ENCODE measurements around the gene MRPL51. TPM values are rescaled to one million over a fixed set of nuclear protein-coding genes. Genes with fewer than 3 reads are reported as not detected.
A peak's percentile ranks its signal among the peaks of the same experiment; 100 is the strongest.

Gene MRPL51
- total and polyA plus RNA-seq, 10 of the 15 experiments (the other 5 are each of a cell fraction or from before 2014, with no cell fraction given) = 137 to 1,202 (median 267) TPM

- ATAC-seq = no peak
- peak overlapping the region; percentile 99; the same call in 1 of the 2 replicates for H3K4me3 ChIP-seq
- H3K36me3 ChIP-seq (ENCODE audit: control insufficient read depth in 2 of 2, insufficient read depth in 2 of 2, low read length in 1 of 2) = peaks cover 14 to 25% of the 10 kb centered on the region in 2 experiments
- no peak for FAIRE-seq
- peak overlapping the region; percentile 52; the same call in 1 of the 2 replicates for H3K9ac ChIP-seq (ENCODE audit: control insufficient read depth, insufficient read depth, low read length)
- intact Hi-C loops (cut with micrococcal nuclease; ENCODE audit: unreplicated experiment) = loop anchor here (5.0 kb wide), 2 partner anchors 69 to 146 kb away; no protein-coding TSS in a partner anchor
- H3K4me2 ChIP-seq (ENCODE audit: control insufficient read depth, insufficient read depth) = peak overlapping the region; percentile 95
- DNase-seq (ENCODE audit: low read depth, low spot score) = no peak
- H3K4me1 ChIP-seq (ENCODE audit: control insufficient read depth, insufficient read depth, low read length) = peaks cover 29% of the 10 kb centered on the region
- no peak overlapping the region for H3K27ac ChIP-seq (ENCODE audit: control insufficient read depth, insufficient read depth)
- ChIA-PET CTCF (interaction anchor here (0.6 to 5.6 kb wide), 7 partner anchors 9 to 310 kb away, joined by 3 to 73 read pairs (median 4); partner anchors contain the start of gene GAPDH), SMC1A (ENCODE audit: uncharacterized antibody, unreplicated experiment) (interaction anchor here (0.7 to 4.1 kb wide), 6 partner anchors 21 to 133 kb away, joined by 3 to 27 read pairs (median 4); no protein-coding TSS in a partner anchor), POLR2A (interaction anchor here (0.8 to 4.7 kb wide), 6 partner anchors 17 to 64 kb away, joined by 3 to 46 read pairs (median 26); partner anchors contain the start of genes CD27, MRPL51 and TAPBPL), RAD21 (ENCODE audit: unreplicated experiment) (interaction anchor here (1.0 to 4.5 kb wide), 3 partner anchors 25 to 132 kb away, joined by 4 to 43 read pairs (median 17); no protein-coding TSS in a partner anchor)
- no peaks in the 10 kb centered on the region for H3K27me3 ChIP-seq (replicated peaks in 1 of 2; ENCODE audit: control insufficient read depth in 2 of 2, insufficient read depth in 2 of 2, low read length in 1 of 2)
- H2AFZ ChIP-seq (ENCODE audit: control insufficient read depth, low read depth, low read length) = no peak overlapping the region
- H4K20me1 ChIP-seq (ENCODE audit: control insufficient read depth, insufficient read depth) = no peaks in the 10 kb centered on the region
- no TSS peak for BruUV-seq (replicated peaks)
- no peaks in the 10 kb centered on the region for H3K9me3 ChIP-seq (replicated peaks; ENCODE audit: control insufficient read depth, insufficient read depth, low read length)
- in situ Hi-C loops (cut with MboI) = loop anchor here (5.0 kb wide), 1 partner anchor 131 kb away; no protein-coding TSS in a partner anchor
- H3K79me2 ChIP-seq (ENCODE audit: control insufficient read depth, insufficient read depth, low read length) = peaks cover 63% of the 10 kb centered on the region
- TF ChIP-seq CHD4 (IDR thresholded peaks at IDR 0.05) (no peak), ZBTB40 (IDR thresholded peaks at IDR 0.05; ENCODE audit: borderline replicate concordance) (no peak), BHLHE40 (IDR thresholded peaks at IDR 0.05; ENCODE audit: borderline replicate concordance in 1 of 2, low read depth in 2 of 2, low read length in 1 of 2) (no peak), STAT3 (IDR thresholded peaks at IDR 0.05; ENCODE audit: low read depth, low read length) (no peak), BCL3 (IDR thresholded peaks at IDR 0.05; ENCODE audit: borderline replicate concordance, insufficient read depth, low read depth, low read length, poor library complexity, severe bottlenecking) (no peak), SMC3 (IDR thresholded peaks at IDR 0.05; ENCODE audit: borderline replicate concordance, low read length) (no peak), ZNF687 (IDR thresholded peaks at IDR 0.05) (no peak), RBBP5 (conservative IDR thresholded peaks at IDR 0.05) (no peak), NFYA (IDR thresholded peaks at IDR 0.05; ENCODE audit: borderline replicate concordance, low read depth, low read length) (no peak), RELB (IDR thresholded peaks at IDR 0.05; ENCODE audit: low read depth) (no peak), HDAC6 (IDR thresholded peaks at IDR 0.05; ENCODE audit: unreplicated experiment) (no peak), SMARCA5 (IDR thresholded peaks at IDR 0.05) (no peak), SIX5 (IDR thresholded peaks at IDR 0.05; ENCODE audit: low read depth, low read length, severe bottlenecking) (no peak)
Observed at GRCh38 chr12:6468283-6468575, 24.8 kb downstream of the MRPL51 start.

Measured in GM12878 (cell line).